Esophagus mucosa (tissue), 1 donor: ENCODE results near the gene LRP2BP. TPM values are rescaled to one million over a fixed set of nuclear protein-coding genes. Genes with fewer than 3 reads are reported as not detected.

Experiments used
- ATAC-seq: fragments of 200-7000 bp; cut with Tn5 transposase; one replicate; pipeline ENCODE4 v1.9.1; 2020
- total RNA-seq: library from RNA; stranded (reverse); gene quantifications from one replicate; pipeline ENCODE4 v1.2.4, GENCODE V29; 2023
- donor health status: DM: yes; HTN: yes; CAD: no.

Gene LRP2BP
- 0.60 TPM for total RNA-seq

GRCh38 chr4:185395238-185395955 is at the start of gene LRP2BP:
Gene LRP2BP, minus strand, starts transcription at chr4:185395924. Its CDS starts 17,738 bp downstream, at chr4:185378186.
- no peak for ATAC-seq

- ATAC-seq: no peak
These were observed 49.5 kb upstream of the LRP2BP start for GRCh38 chr4:185445209-185445608.

GRCh38 chr4:185441479-185441878 is 45.8 kb upstream of the LRP2BP start:
- ATAC-seq: no peak

GRCh38 chr4:185437809-185438208 is 42.1 kb upstream of the LRP2BP start:
- ATAC-seq: no peak

GRCh38 chr4:185435466-185435865 is 39.7 kb upstream of the LRP2BP start:
- no peak for ATAC-seq

GRCh38 chr4:185429660-185430059 is 33.9 kb upstream of the LRP2BP start:
- ATAC-seq: no peak

- ATAC-seq: no peak
These were observed 31.4 kb upstream of the LRP2BP start for GRCh38 chr4:185426960-185427688.

- peak; percentile 97 for ATAC-seq
These were observed 30.1 kb upstream of the LRP2BP start, which contains the start of gene UFSP2 for GRCh38 chr4:185425647-185426352. Gene UFSP2, minus strand, starts transcription at chr4:185425964. Its CDS starts 96 bp downstream, at chr4:185425868.

GRCh38 chr4:185424905-185425646 is 29.4 kb upstream of the LRP2BP start:
- ATAC-seq: peak; percentile 9

- no peak for ATAC-seq
These were observed 25.8 kb upstream of the LRP2BP start for GRCh38 chr4:185421366-185422124.

- no peak for ATAC-seq
These were observed 21.2 kb upstream of the LRP2BP start for GRCh38 chr4:185416955-185417354.

- ATAC-seq: peak; percentile 47
These were observed 16.7 kb upstream of the LRP2BP start for GRCh38 chr4:185412412-185412811.

- no peak for ATAC-seq
These were observed 16.1 kb upstream of the LRP2BP start for GRCh38 chr4:185411849-185412248.

GRCh38 chr4:185408432-185408831 is 12.7 kb upstream of the LRP2BP start:
- no peak for ATAC-seq

GRCh38 chr4:185405296-185405999 is 9.7 kb upstream of the LRP2BP start:
- peak; percentile 39 for ATAC-seq

- no peak for ATAC-seq
These were observed 8.3 kb upstream of the LRP2BP start for GRCh38 chr4:185404031-185404430.

GRCh38 chr4:185399466-185399865 is 3.7 kb upstream of the LRP2BP start:
- no peak for ATAC-seq

GRCh38 chr4:185398618-185399017 is 2.9 kb upstream of the LRP2BP start:
- no peak for ATAC-seq

- peak; percentile 3 for ATAC-seq
These were observed 1.1 kb upstream of the LRP2BP start, which contains the start of gene ANKRD37 for GRCh38 chr4:185396724-185397385. Gene ANKRD37, plus strand, starts transcription at chr4:185396841. Its CDS starts 83 bp downstream, at chr4:185396924.

- ATAC-seq: peak; percentile 95
These were observed 416 bp upstream of the LRP2BP start for GRCh38 chr4:185395956-185396723.
